HG03060 (cell line): Measurements from ENCODE around the gene TMEM88.

Source experiments
- ATAC-seq: cut with Tn5 transposase; IDR thresholded peaks from one replicate; pipeline ENCODE4 v1.9.1; 2021; ENCODE audit warnings: low read depth, moderate number of reproducible peaks; ENCODE audit not compliant: unreplicated experiment

Gene TMEM88

GRCh38 chr17:7883781-7884386, 29.0 kb downstream of the TMEM88 start:
- no peak for ATAC-seq

- ATAC-seq = no peak
These were observed 29.9 kb downstream of the TMEM88 start for GRCh38 chr17:7884581-7885366.

GRCh38 chr17:7885367-7886226, 30.7 kb downstream of the TMEM88 start:
- no peak for ATAC-seq

GRCh38 chr17:7886227-7887037, 31.6 kb downstream of the TMEM88 start:
- ATAC-seq = no peak

GRCh38 chr17:7887038-7887481, 32.2 kb downstream of the TMEM88 start:
- ATAC-seq = no peak

GRCh38 chr17:7887482-7888183, 32.8 kb downstream of the TMEM88 start:
- ATAC-seq = no peak

GRCh38 chr17:7888184-7888920, 33.5 kb downstream of the TMEM88 start, which contains the start of gene CHD3:
Gene CHD3 (plus strand): TSS chr17:7888789. CDS start chr17:7889001, 212 bp downstream.
- ATAC-seq = no peak

- ATAC-seq = no peak
These were observed 34.5 kb downstream of the TMEM88 start for GRCh38 chr17:7889166-7889955.

- ATAC-seq = no peak
These were observed 38.5 kb downstream of the TMEM88 start for GRCh38 chr17:7893187-7893880.

- no peak for ATAC-seq
These were observed 39.4 kb downstream of the TMEM88 start for GRCh38 chr17:7894226-7894625.

GRCh38 chr17:7894866-7895265, 40.0 kb downstream of the TMEM88 start:
- no peak for ATAC-seq

- no peak for ATAC-seq
These were observed 42.2 kb downstream of the TMEM88 start for GRCh38 chr17:7897090-7897489.

GRCh38 chr17:7897773-7898172, 42.9 kb downstream of the TMEM88 start:
- no peak for ATAC-seq

GRCh38 chr17:7903154-7904103, 48.6 kb downstream of the TMEM88 start:
- ATAC-seq = no peak
